ENCODE results near the gene METTL26.

METTL26 gene

DNA sequence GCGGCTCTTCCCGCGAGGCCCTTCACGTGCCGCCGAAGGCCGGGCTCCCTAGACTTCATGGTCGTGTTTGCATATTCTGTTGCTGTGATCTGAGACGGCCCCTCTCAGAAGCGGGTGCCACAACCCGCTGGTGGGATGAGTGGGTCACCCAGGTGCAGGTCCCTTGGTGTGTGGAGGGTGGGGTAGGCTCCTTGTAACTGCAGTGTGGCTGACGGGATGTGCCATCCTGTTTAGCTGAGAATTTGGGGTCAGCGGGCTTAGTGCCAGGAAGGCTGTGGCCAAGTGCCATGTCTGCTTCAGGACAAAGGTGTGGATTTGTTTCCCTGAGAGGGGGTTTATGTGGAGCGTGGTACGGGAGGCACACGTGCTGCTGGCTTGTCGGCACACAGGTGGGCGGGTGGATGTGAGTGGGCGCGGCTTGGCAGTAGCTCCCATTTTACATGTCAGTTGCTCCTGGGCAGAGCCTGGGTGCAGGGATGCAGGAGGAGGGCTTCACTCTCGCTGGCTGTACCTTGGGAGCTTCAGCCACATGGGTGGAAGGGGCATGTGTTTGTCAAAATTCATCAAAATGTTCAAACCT is 14.5 kb downstream of the METTL26 start:
- Histone ChIP-seq H3K4me1 (ENCODE audit: control insufficient read depth, insufficient read depth, low read length) (no peaks in the 10 kb centered on the region), H3K9me3 (ENCODE audit: control insufficient read depth, insufficient read depth, low read length) (no peaks in the 10 kb centered on the region), H3K36me3 (ENCODE audit: control insufficient read depth, insufficient read depth, low read length) (peaks cover 5% of the 10 kb centered on the region), H3K9ac (ENCODE audit: low read depth, low read length) (no peak overlapping the region), H3K4me3 (ENCODE audit: low read depth, low read length) (no peak overlapping the region), H3K27me3 (ENCODE audit: control insufficient read depth, insufficient read depth, low read length) (no peaks in the 10 kb centered on the region)

DNA sequence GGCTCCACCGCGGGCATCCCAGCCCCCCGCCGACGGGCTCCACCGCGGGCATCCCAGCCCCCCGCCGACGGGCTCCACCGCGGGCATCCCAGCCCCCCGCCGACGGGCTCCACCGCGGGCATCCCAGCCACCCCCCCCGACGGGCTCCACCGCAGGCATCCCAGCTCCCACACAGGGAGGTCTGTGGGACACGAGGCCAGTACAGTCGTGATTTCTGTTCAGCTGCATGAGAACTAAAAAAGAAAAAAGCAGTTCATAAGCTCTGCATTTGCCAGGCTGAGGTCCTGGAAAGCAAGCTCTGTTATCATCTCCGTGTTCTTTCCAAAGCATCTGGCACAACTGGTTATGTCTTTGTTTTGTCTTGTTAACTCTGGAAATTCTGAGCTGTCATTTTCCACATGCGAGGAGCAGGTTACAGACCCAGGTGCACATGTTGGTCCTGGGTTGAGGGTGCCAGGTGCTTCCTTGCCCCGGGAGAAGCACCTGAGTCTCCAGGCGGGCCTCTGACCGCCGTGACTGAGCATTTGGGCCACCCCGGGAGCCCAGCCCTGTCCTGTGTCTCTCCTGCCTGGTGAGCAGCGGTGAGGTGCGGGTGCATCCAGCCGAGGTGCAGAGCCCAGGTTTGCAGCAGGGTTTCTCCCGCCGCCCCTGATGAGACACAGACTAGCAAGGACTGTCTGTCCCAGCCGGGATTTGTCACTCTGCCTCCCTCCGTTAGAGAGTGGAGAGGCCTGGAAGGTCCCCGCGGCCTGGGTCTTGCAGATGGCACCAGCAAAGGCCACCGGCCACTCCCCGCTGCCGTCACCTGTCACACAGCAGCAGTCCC is 15.2 kb downstream of the METTL26 start:
- Histone ChIP-seq H3K4me1 (ENCODE audit: control insufficient read depth, insufficient read depth, low read length) (no peaks in the 10 kb centered on the region), H3K4me3 (ENCODE audit: low read depth, low read length) (no peak overlapping the region), H3K36me3 (ENCODE audit: control insufficient read depth, insufficient read depth, low read length) (peaks cover 1% of the 10 kb centered on the region), H3K27me3 (ENCODE audit: control insufficient read depth, insufficient read depth, low read length) (no peaks in the 10 kb centered on the region), H3K9me3 (ENCODE audit: control insufficient read depth, insufficient read depth, low read length) (no peaks in the 10 kb centered on the region), H3K9ac (ENCODE audit: low read depth, low read length) (no peak overlapping the region)

DNA sequence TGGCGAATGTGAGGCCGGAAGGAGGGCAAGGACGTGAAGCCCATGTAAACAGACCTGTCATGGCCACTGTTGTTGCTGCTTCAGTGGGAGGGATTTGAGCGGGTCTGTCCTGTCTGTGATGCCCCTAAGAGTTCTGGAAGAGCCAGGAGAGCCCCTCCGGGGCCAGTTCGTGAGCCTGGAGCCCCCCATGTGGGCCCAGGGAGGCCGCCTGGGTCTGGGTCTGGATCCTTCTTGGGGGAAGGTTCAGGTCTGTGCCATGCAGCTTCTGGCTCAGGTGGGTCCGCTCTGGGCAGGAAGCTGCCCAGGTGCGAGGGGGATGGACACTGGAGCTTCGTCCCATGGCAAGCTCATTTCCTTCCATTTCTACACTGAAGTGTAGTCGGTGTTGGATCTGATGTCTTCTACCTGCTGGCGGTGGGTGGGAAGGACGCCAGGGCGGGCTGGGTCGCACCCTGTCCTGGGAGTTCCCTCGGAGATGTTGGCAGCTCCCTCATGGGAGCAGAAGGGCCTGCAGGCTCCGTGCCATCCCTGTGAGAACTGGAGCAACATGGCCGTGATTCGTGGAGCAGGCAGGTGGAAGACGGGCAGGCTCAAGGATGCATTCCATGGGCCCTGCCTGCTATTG is 16.5 kb downstream of the METTL26 start:
- no peak overlapping the region for H3K9ac ChIP-seq (ENCODE audit: low read depth, low read length)
- H3K9me3 ChIP-seq (ENCODE audit: control insufficient read depth, insufficient read depth, low read length) = no peaks in the 10 kb centered on the region
- no peak overlapping the region for H3K4me3 ChIP-seq (ENCODE audit: low read depth, low read length)
- H3K36me3 ChIP-seq (ENCODE audit: control insufficient read depth, insufficient read depth, low read length) = no peaks in the 10 kb centered on the region
- no peaks in the 10 kb centered on the region for H3K4me1 ChIP-seq (ENCODE audit: control insufficient read depth, insufficient read depth, low read length)
- no peaks in the 10 kb centered on the region for H3K27me3 ChIP-seq (ENCODE audit: control insufficient read depth, insufficient read depth, low read length)

DNA sequence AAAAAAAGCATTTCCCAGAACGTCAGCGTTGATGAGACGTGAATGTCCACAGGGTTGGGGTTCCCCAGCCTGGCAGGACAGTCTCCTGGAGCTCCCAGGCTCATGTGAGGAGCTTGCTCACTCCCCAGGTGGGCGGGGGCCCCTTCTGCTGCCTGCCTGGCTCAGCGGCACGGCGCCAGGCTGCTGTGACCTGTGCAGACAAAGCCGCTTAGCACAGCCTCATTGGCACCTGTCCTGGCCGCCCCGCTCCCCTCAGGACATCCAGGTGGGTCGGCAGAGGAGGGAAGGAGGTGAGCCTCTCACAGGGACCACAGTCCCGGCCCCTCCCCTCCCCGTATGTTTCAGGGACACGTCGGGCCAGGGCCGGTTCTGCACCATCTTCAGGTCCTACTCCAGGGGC is 18.2 kb downstream of the METTL26 start:
- H3K36me3 ChIP-seq (ENCODE audit: control insufficient read depth, insufficient read depth, low read length) = no peaks in the 10 kb centered on the region
- H3K4me1 ChIP-seq (ENCODE audit: control insufficient read depth, insufficient read depth, low read length) = no peaks in the 10 kb centered on the region
- H3K9me3 ChIP-seq (ENCODE audit: control insufficient read depth, insufficient read depth, low read length) = no peaks in the 10 kb centered on the region
- H3K9ac ChIP-seq (ENCODE audit: low read depth, low read length) = no peak overlapping the region
- H3K4me3 ChIP-seq (ENCODE audit: low read depth, low read length) = no peak overlapping the region
- H3K27me3 ChIP-seq (ENCODE audit: control insufficient read depth, insufficient read depth, low read length) = no peaks in the 10 kb centered on the region

DNA sequence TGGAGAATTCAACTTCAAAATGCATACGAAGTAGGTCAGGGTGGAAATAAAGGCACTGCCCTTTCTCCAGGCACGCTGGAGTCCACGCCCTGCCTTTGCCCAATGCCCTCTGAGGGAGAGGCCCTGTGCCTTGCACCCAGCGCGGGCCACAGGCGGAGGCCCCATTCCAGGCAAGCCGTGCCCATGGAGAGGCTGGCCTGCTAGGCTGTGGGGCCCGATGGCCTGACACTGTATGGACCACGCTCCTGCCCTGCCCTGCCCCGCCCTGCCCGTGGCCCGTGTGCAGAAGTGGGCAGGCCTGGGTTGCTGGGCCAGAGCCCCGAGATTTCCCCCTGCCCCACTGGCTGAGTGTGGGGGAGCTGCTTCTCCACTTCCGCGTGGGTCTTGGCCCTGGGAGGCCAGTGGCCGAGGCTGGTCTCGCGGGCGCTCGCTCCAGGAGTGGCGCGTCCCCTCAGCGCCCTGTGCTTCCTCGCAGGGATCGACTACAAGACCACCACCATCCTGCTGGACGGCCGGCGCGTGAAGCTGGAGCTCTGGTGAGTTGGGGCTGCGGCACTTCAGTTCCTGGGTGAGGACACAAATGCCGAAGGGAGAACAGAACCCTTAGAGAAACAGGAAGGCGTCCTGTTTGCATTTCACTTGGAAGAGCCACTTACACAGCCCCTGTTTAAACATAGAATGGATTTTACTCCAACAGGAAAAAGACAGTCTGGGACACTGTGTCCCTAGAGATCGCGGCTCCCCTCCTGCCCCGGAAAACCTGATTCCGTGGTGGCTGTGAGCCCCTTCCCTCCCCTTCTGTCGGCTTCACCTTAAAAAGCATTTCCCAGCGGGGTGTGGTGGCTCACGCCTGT is 19.1 kb downstream of the METTL26 start:
- H3K9me3 ChIP-seq (ENCODE audit: control insufficient read depth, insufficient read depth, low read length) = no peaks in the 10 kb centered on the region
- H3K27me3 ChIP-seq (ENCODE audit: control insufficient read depth, insufficient read depth, low read length) = no peaks in the 10 kb centered on the region
- no peak overlapping the region for H3K4me3 ChIP-seq (ENCODE audit: low read depth, low read length)
- no peaks in the 10 kb centered on the region for H3K36me3 ChIP-seq (ENCODE audit: control insufficient read depth, insufficient read depth, low read length)
- no peak overlapping the region for H3K9ac ChIP-seq (ENCODE audit: low read depth, low read length)
- no peaks in the 10 kb centered on the region for H3K4me1 ChIP-seq (ENCODE audit: control insufficient read depth, insufficient read depth, low read length)

DNA sequence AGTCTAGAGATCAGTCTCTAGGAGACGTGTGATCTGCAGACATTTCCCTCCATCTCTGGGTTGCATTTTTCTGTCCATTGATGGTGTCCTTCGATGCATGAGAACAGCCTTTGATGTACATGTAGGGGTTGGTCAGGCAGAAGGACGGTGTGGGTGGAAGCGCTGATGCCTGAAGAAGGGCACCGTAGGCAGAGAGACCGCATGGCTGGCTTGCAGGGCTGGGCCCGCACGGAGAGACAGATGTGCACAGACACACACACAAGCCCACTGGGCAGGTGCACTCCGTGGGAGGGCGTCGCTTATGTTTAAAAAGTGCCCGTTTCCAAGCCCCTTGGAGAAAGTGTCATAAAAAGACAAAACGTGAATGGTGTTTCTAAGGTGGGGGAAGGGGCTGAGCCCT is 21.0 kb downstream of the METTL26 start:
- H3K4me1 ChIP-seq (ENCODE audit: control insufficient read depth, insufficient read depth, low read length) = no peaks in the 10 kb centered on the region
- H3K9ac ChIP-seq (ENCODE audit: low read depth, low read length) = no peak overlapping the region
- no peak overlapping the region for H3K4me3 ChIP-seq (ENCODE audit: low read depth, low read length)

DNA sequence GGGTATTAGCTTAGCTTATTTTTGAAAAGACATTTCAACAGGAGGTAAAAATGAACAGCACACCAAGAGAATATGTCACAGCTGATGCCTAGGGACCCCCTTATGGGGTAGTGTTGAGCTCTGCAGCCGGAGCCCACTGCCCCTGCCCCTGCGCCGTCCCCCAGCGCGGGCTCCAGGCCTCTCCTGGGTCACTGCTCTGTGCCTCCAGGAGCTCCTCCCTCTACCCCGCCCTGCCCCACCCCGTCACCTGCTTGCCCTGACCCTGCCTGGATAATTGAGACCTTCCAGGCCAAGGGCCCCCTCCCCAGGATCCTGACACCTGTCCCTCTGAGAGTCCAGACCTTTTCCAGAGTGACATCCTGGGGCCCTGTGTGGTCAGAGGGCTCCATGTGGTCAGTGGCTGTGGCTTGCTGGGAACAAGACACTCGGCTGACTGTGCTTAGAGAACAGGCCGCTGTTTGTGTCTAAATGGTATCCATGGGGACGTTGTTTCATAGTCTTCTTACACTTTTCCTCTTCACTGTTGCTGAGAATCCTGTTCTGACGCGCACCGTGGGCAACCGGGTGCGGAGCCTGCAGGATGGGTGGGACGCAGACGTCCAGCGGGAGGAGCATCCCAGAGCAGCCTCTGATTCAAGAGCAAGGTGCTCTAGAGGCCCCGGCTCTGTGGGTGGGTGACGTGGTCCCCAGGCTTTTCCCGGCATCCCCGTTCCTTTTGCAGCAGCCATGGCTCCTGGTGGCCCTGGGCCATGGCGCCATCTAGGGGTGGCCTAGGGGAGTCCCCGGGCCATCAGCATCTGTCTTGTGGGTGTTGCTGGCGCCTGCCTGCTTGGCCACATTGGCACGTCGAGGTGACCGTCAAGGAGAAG is 25.4 kb downstream of the METTL26 start:
- H3K4me1 ChIP-seq (ENCODE audit: control insufficient read depth, insufficient read depth, low read length) = no peaks in the 10 kb centered on the region
- H3K36me3 ChIP-seq (ENCODE audit: control insufficient read depth, insufficient read depth, low read length) = no peaks in the 10 kb centered on the region
- H3K27me3 ChIP-seq (ENCODE audit: control insufficient read depth, insufficient read depth, low read length) = no peaks in the 10 kb centered on the region
- H3K4me3 ChIP-seq (ENCODE audit: low read depth, low read length) = no peak overlapping the region
- no peak overlapping the region for H3K9ac ChIP-seq (ENCODE audit: low read depth, low read length)
- no peaks in the 10 kb centered on the region for H3K9me3 ChIP-seq (ENCODE audit: control insufficient read depth, insufficient read depth, low read length)

More for the DNA sequence above, 21.0 kb downstream of the METTL26 start:
- Histone ChIP-seq H3K36me3 (ENCODE audit: control insufficient read depth, insufficient read depth, low read length) (no peaks in the 10 kb centered on the region), H3K9me3 (ENCODE audit: control insufficient read depth, insufficient read depth, low read length) (no peaks in the 10 kb centered on the region), H3K27me3 (ENCODE audit: control insufficient read depth, insufficient read depth, low read length) (no peaks in the 10 kb centered on the region)

DNA sequence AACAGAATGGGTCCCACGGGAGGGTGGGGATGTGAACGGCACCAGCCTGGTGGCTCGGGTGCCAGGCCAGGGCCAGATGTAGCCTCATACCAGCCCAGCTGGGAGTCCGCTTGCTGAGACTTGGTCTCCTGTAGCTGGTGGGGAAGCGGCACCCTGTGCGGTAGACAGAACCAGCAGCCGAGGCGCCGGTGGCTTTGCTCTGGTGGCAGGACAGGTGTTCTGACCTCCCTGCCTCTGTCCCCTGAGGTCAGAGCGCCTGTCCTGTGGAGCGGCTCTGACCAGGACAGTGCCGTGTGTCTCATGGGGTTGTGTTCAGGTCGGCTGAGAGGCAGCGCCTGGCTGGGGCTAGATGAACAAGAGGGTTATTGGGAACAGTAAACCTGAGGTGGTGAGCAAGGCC is 26.1 kb downstream of the METTL26 start:
- Histone ChIP-seq H3K27me3 (ENCODE audit: control insufficient read depth, insufficient read depth, low read length) (no peaks in the 10 kb centered on the region), H3K4me1 (ENCODE audit: control insufficient read depth, insufficient read depth, low read length) (no peaks in the 10 kb centered on the region), H3K36me3 (ENCODE audit: control insufficient read depth, insufficient read depth, low read length) (no peaks in the 10 kb centered on the region), H3K9me3 (ENCODE audit: control insufficient read depth, insufficient read depth, low read length) (no peaks in the 10 kb centered on the region), H3K9ac (ENCODE audit: low read depth, low read length) (no peak overlapping the region), H3K4me3 (ENCODE audit: low read depth, low read length) (no peak overlapping the region)

DNA sequence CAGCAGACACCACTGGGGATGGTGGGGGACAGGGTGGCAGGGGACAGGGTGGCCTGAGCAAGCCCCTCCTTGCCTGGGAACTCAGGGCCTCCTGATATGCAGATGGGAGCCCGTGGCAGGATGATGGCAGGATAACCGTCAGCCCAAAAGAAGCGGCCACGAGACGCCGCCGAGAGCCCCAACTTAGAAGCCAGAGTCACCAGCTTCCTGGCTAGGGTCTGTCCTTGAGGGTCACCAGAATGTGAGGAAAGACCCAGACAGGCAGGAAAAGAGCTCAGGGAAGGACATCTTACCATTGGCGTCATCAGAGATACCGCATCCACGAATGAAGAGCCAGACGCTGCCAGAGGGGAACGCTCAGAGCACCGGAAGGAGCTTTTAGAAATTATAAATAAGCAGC is 26.8 kb downstream of the METTL26 start:
- no peak overlapping the region for H3K4me3 ChIP-seq (ENCODE audit: low read depth, low read length)
- no peaks in the 10 kb centered on the region for H3K4me1 ChIP-seq (ENCODE audit: control insufficient read depth, insufficient read depth, low read length)
- H3K9ac ChIP-seq (ENCODE audit: low read depth, low read length) = no peak overlapping the region
- no peaks in the 10 kb centered on the region for H3K27me3 ChIP-seq (ENCODE audit: control insufficient read depth, insufficient read depth, low read length)
- no peaks in the 10 kb centered on the region for H3K36me3 ChIP-seq (ENCODE audit: control insufficient read depth, insufficient read depth, low read length)
- no peaks in the 10 kb centered on the region for H3K9me3 ChIP-seq (ENCODE audit: control insufficient read depth, insufficient read depth, low read length)

DNA sequence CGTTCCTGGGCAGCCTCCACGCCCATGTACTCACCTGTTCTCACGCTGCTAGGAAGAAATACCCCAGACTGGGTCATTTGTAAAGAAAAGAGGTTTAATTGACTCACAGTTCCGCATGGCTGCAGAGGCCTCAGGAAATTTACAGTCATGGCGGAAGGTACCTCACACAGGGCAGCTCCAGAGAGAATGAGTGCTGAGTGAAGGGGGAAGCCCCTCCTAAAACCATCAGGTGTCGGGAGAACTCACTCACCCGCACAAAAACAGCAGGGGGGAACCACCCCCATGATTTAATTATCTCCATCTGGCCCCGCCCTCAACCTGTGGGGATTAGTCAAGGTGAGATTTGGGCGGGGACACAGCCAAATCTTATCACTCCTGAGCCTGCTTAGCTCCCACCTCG is 28.1 kb downstream of the METTL26 start:
- Histone ChIP-seq H3K9ac (ENCODE audit: low read depth, low read length) (no peak overlapping the region), H3K27me3 (ENCODE audit: control insufficient read depth, insufficient read depth, low read length) (no peaks in the 10 kb centered on the region), H3K4me3 (ENCODE audit: low read depth, low read length) (no peak overlapping the region), H3K9me3 (ENCODE audit: control insufficient read depth, insufficient read depth, low read length) (no peaks in the 10 kb centered on the region), H3K36me3 (ENCODE audit: control insufficient read depth, insufficient read depth, low read length) (no peaks in the 10 kb centered on the region), H3K4me1 (ENCODE audit: control insufficient read depth, insufficient read depth, low read length) (no peaks in the 10 kb centered on the region)

All from iPS-15b (cell line).